LNCAP (cell line): ENCODE data around the gene GSK3A.

Experiments
- TF ChIP-seq, protein P1 (sequence below): fragments of 450-650 bp; IDR thresholded peaks from 2 replicates; pipeline ENCODE4 v1.5.1; 2017; ENCODE audit warnings: mild to moderate bottlenecking

GSK3A gene

DNA sequence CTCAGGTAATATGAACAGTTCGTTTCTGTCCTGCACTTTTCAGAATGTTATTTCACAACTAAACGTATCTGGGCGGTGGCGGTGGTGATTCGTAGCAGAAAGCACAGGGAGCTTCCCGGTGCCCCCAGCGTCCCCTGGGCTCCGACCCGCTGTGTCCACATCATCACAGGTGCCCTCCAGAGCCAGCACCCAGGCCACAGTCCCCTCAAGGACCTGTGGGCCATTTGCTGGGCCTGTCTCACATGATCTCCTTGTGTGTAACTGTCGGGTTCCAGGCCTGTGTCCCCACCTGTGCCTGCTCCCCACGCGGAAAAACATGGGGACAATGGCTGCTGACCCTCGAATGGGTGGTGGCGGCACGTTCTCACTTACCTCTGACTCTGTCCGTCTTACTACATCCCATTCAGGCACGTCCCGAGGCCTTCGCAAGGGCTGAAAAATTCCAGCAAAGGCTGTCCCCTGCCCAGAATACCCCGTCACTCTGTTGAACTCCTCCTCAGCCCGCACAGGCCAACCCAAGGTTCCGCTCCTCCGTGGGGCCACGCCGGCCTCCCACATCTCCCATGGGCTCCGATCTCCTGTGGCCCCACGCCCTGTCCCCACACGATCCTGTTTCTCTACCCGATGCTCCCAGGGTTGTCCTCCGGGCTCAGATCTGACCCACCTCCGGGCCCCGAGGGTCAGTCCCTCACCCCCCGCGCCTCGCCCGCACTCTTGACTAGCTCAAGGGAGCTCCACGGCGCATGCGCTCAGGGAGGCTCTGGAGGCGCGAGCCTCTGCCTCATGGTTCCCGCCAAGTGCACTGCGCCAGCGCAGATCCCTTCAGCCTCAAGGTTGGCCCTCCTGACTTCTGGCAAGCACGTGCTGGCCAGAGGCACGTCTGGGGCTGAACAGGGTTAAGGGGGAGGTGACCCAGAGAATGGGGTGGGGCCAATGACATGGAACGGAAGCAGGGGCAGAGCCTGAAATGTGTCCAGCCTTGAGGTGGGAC, 46.1 kb downstream of the GSK3A start:
- TF ChIP-seq, protein P1, sequence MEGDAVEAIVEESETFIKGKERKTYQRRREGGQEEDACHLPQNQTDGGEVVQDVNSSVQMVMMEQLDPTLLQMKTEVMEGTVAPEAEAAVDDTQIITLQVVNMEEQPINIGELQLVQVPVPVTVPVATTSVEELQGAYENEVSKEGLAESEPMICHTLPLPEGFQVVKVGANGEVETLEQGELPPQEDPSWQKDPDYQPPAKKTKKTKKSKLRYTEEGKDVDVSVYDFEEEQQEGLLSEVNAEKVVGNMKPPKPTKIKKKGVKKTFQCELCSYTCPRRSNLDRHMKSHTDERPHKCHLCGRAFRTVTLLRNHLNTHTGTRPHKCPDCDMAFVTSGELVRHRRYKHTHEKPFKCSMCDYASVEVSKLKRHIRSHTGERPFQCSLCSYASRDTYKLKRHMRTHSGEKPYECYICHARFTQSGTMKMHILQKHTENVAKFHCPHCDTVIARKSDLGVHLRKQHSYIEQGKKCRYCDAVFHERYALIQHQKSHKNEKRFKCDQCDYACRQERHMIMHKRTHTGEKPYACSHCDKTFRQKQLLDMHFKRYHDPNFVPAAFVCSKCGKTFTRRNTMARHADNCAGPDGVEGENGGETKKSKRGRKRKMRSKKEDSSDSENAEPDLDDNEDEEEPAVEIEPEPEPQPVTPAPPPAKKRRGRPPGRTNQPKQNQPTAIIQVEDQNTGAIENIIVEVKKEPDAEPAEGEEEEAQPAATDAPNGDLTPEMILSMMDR: no peak

DNA sequence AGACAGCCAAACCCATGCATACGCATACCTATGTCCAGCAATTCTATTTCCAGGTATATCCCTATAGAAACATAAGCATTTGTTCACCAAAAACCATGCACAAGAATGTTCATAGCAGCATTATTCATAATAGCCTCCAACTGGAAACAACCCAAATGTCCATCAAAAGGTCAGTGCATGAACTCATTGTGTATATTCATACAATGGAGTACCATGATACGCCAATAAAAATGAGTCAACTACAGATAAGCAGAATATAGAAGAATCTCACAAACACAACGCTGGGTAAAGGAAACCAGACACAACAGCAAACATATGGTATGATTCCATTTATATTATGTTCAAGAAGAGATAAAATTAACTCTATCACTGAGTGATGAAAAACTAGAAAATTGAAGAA, 48.7 kb downstream of the GSK3A start:
- TF ChIP-seq, protein P1: no peak

DNA sequence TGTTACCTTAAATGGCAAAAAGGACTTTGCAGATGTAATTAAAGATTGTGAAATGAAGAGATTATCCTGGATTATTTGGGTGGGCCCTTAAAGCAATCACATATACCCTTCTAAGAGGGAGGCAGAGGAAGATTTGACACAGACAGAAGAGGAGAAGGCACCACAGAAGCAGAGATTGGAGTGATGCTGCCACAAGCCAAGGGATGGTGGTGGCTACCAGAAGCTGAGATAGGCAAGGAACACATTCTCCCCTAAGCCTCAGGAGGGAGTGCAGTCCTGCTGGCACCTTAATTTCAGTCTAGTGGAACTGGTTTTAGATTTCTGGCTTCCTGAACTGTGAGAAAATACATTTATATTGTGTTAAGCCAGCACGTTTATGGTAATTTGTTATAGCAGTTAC, 49.1 kb downstream of the GSK3A start:
- TF ChIP-seq, protein P1: no peak

DNA sequence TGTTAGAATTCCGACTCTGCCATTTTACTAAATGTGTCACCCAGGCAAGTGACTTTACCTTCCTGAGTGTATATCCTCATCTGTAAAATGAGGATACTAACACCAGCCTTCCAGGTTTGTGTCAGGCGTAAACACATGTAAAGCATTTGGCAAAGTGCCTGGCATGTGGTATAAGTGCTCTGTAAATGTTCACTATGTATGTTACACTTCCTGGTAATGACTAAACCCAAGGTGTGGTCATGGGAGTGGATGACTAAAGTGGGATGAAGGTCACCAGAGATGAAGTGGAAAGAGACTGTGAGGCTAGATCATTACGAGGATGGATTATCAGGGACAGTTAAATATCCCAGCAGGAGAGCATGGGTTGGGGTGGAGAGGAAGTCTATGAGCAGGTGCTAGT, 50.5 kb downstream of the GSK3A start:
- TF ChIP-seq, protein P1: no peak

DNA sequence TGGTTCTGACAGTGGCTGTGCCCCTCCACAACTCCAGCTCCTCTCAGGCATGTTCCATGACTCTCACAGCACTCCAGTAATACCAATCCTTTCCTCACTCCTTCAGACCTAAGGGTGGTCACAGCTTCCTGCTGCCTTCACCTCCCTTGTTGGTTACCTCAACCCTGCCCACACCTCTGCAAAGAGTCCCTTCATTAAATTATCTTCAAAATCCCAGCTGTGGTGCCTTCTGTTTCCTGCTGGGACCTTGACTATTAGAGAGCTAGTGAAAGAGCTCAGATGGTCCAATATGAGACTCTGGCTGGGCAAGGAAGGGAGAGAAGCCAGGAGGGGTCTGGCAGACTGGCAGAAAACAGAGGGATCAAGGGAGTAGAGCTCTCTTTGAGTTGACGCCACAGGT, 51.1 kb downstream of the GSK3A start:
- TF ChIP-seq, protein P1: no peak

DNA sequence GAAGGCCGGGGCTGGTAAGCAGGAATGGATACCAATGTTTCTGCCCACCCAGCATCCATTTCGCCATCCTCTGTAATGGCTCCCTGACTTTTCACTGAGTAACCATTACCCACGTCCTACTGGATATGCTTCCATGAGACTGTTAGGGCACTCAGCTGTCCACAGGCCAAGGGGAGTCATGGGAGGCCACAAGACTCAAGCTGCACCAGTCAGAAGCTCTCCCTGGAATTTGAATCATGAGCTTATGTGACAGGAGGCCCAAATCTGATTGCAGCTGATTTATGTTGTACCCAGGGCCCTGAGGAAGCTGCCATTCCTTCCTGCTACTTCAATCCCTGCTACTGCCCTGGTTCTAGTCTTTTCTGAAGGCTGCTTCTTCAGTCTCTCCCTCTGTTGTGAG, 53.3 kb downstream of the GSK3A start:
- TF ChIP-seq, protein P1: no peak

DNA sequence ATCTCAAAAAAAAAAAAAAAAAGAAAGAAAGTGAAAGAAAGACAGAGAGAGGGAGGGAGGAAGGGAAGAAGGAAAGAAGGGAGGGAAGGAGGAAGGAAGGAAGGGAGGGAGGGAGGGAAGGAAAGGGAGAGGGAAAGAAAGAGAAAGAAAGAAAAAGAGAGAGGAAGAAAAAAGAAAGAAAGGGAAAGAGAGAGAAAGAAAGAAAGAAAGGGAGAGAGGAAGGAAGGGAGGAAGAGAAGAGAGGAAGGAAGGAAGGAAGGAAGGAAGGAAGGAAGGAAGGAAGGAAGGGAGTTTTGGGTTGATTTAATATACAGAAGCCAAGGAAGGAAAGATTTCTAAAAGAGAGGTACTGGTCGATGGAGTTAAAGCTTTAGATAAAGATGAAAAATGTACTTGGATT, 53.7 kb downstream of the GSK3A start:
- TF ChIP-seq, protein P1: no peak
